T-helper 1 cell treated with Interleukin-12 subunit alpha and Interleukin-12 subunit beta and Interleukin-4 antibody, amounts not matched to agents 30 μg/mL and 1 μg/mL, for 36 hours (primary cell): ENCODE measurements around the gene SNCB.
"Not testable (repeated sequence)": the region's sequence is repeated elsewhere in the genome, so short reads cannot be mapped to it uniquely, and the experiment has no call there.

Experiments
- H3K27ac Mint-ChIP-seq: one replicate; pipeline ENCODE4 v1.8.0; 2021; ENCODE audit warnings: mild to moderate bottlenecking, mixed read lengths
- H3K27me3 Mint-ChIP-seq: one replicate; pipeline ENCODE4 v1.8.0; 2021; ENCODE audit warnings: low read depth, mixed read lengths
- H3K36me3 Mint-ChIP-seq: one replicate; pipeline ENCODE4 v1.8.0; 2021; ENCODE audit warnings: low read depth, mixed read lengths
- H3K4me1 Mint-ChIP-seq: one replicate; pipeline ENCODE4 v1.8.0; 2021; ENCODE audit warnings: low read depth, mixed read lengths
- H3K4me3 Mint-ChIP-seq: one replicate; pipeline ENCODE4 v1.8.0; 2021; ENCODE audit warnings: mild to moderate bottlenecking, moderate library complexity, mixed read lengths
- H3K9me3 Mint-ChIP-seq: one replicate; pipeline ENCODE4 v1.8.0; 2021; ENCODE audit warnings: mixed read lengths

SNCB gene

GRCh38 chr5:176611435-176611834 lies 18.9 kb downstream of the SNCB start:
- Mint-ChIP-seq H3K27ac (no peak overlapping the region), H3K4me1 (peaks cover 16% of the 10 kb centered on the region), H3K9me3 (no peaks in the 10 kb centered on the region), H3K27me3 (peaks cover 56% of the 10 kb centered on the region), H3K36me3 (peaks cover 3% of the 10 kb centered on the region), H3K4me3 (no peak overlapping the region)

- Mint-ChIP-seq H3K36me3 (peaks cover 3% of the 10 kb centered on the region), H3K4me3 (peak overlapping the region; percentile 71), H3K27me3 (peaks cover 46% of the 10 kb centered on the region), H3K4me1 (peaks cover 16% of the 10 kb centered on the region), H3K27ac (peak overlapping the region; percentile 49), H3K9me3 (no peaks in the 10 kb centered on the region)
These were observed 19.9 kb downstream of the SNCB start for GRCh38 chr5:176610435-176610773.

DNA sequence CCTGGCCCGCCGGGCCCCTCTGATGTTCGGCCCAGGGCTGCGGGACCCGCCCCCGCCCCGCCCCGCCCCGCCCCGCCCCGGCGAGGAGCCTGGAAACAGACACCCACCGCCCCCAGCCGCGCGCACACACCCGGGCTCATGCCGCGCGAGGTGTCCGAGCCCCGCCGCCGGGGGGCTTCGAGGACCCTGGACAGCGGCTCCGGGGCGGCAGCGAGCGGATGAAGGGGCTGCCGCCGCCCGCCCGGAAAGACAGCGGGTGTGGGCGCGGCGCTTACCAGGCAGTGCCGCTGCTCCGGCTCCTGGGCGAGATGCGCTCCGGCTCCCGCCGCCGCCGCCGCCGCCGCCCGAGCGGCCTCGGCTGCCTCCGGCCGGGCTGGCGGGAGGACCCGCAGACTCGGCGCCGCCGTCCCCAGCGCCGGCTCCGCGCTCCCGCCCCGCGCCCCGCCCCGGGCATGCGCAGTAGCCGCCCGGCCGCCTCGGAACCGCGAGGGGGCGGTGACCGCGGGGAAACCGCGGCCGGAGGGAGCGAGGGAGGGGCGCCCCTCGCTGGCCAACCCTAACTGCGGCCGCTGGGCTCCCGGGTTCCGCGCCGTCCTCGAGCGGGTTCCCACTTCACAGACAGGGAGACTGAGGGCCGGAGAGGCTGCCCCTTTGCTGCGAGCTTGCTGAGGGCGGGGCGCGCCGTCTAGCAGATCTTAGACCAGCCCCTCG lies 20.5 kb downstream of the SNCB start, which contains the start of gene GPRIN1:
TSS of gene GPRIN1 (minus strand) at position 433 of the 711 bp plus-strand sequence. CDS start 10,322 bp downstream, outside the sequence.
- Mint-ChIP-seq H3K9me3 (no peaks in the 10 kb centered on the region), H3K36me3 (peaks cover 3% of the 10 kb centered on the region), H3K27ac (peak within 1 kb of the TSS; percentile 82), H3K4me3 (peak within 1 kb of the TSS; percentile 93), H3K4me1 (peaks cover 16% of the 10 kb centered on the region), H3K27me3 (peaks cover 42% of the 10 kb centered on the region)

DNA sequence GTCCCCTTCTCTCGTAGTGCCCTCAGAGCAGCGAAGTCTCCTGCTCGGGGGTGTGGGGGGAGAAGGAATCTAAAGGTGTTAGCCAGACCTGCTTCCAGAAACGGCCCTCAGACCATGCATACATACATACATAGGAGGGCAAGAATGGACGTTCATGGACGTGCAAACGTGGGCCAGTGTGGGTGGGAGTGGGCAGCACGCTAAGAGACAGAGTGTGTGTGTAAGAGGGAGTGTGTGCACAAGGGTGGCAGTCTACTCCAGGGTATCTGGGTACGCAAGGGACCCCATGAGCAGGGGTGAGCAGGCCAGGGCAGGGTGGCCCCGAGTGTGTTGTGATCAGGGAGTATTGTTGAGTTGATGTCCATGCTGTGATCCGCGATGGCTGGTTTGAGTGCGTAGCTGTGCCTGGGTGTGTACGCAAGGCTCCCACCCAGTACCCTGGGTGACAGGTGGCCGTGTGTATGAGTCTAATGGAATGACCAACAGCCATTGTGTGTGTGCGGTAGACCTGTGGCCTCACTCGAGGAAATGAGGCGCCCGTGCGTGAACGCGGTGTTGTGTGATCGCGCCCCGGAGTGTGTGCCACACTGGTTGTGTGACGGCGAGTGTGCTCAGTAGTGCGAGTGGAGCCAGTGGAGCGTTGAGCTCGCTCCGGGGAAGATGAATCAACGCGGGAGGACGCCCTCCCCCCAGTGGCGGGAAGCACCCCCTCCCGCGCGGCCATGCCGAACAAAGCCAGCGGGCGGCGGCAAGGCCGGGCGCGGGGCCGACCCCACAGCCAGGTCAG lies 21.2 kb downstream of the SNCB start:
- Mint-ChIP-seq H3K27ac (peak overlapping the region; percentile 82), H3K4me3 (peak overlapping the region; percentile 93), H3K36me3 (peaks cover 3% of the 10 kb centered on the region), H3K9me3 (no peaks in the 10 kb centered on the region), H3K4me1 (peaks cover 16% of the 10 kb centered on the region), H3K27me3 (peaks cover 37% of the 10 kb centered on the region)

DNA sequence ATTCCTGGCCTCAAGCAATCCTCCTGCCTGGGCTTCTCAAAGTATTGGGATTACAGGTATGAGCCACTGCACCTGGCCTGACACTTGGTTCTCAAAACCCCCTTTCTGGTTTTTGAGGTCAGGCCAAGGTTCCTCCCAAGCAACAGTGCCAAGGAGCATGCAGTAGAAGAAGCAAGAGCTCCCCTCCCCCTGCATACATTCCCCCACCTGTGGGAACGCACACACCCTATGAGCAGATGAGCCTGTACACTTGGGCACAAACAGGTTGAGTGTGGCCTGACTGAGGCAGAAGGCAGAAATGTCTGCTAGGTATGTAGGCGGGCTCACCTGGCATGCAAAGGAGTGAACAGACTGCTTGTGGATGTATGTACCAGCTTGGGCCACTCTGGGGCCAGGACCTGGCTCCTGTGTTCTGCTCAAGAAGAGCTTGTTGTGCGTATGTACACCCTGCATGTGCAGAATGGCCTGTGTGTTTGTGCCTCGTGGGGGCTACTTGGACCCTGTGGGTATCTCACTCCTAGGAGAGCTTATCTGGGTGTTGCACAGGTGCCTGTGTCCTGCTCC lies 22.1 kb downstream of the SNCB start:
- Mint-ChIP-seq H3K27ac (no peak overlapping the region), H3K27me3 (peaks cover 34% of the 10 kb centered on the region), H3K4me1 (peaks cover 16% of the 10 kb centered on the region), H3K9me3 (no peaks in the 10 kb centered on the region), H3K4me3 (no peak overlapping the region), H3K36me3 (peaks cover 3% of the 10 kb centered on the region)

DNA sequence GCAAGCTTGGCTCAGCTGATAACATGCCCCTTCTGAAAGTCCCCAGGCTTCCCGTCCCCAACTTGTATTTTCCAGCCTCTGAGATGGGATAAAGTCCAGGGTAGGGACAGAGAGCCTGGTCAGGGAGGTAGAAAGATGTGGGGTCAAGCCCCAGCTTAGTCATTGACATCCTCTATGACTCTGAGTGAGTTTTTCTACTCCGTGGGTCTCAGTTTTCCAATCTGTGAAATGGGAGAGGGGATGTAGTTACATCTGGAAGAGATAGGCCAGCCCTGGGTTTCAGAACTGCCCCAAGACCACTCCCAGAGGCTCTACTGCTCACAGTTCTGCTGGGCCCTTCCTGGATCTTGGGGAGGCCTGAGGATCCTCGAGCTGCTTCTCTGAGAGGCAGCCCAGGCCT lies 23.5 kb downstream of the SNCB start:
- Mint-ChIP-seq H3K36me3 (peaks cover 3% of the 10 kb centered on the region), H3K27ac (no peak overlapping the region), H3K4me3 (no peak overlapping the region), H3K9me3 (no peaks in the 10 kb centered on the region), H3K4me1 (peaks cover 16% of the 10 kb centered on the region), H3K27me3 (peaks cover 33% of the 10 kb centered on the region)

GRCh38 chr5:176606032-176606431 lies 24.3 kb downstream of the SNCB start:
- Mint-ChIP-seq H3K36me3 (peaks cover 3% of the 10 kb centered on the region), H3K4me1 (peaks cover 16% of the 10 kb centered on the region), H3K9me3 (no peaks in the 10 kb centered on the region), H3K27ac (no peak overlapping the region), H3K4me3 (no peak overlapping the region), H3K27me3 (peaks cover 29% of the 10 kb centered on the region)

GRCh38 chr5:176603091-176603490 lies 27.2 kb downstream of the SNCB start:
- H3K9me3 Mint-ChIP-seq: no peaks in the 10 kb centered on the region
- H3K27me3 Mint-ChIP-seq: peaks cover 15% of the 10 kb centered on the region
- H3K36me3 Mint-ChIP-seq: no peaks in the 10 kb centered on the region
- H3K4me3 Mint-ChIP-seq: no peak overlapping the region
- H3K27ac Mint-ChIP-seq: no peak overlapping the region
- peaks cover 1% of the 10 kb centered on the region for H3K4me1 Mint-ChIP-seq

- Mint-ChIP-seq H3K9me3 (no peaks in the 10 kb centered on the region), H3K27me3 (peaks cover 15% of the 10 kb centered on the region), H3K4me1 (no peaks in the 10 kb centered on the region), H3K27ac (no peak overlapping the region), H3K36me3 (no peaks in the 10 kb centered on the region), H3K4me3 (no peak overlapping the region)
These were observed 28.3 kb downstream of the SNCB start for GRCh38 chr5:176601901-176602482.

- not testable (repeated sequence) for H3K36me3 Mint-ChIP-seq, H3K4me3 Mint-ChIP-seq, H3K4me1 Mint-ChIP-seq, H3K27ac Mint-ChIP-seq, H3K9me3 Mint-ChIP-seq
- peaks cover 15% of the 10 kb centered on the region for H3K27me3 Mint-ChIP-seq
These were observed 30.4 kb downstream of the SNCB start for GRCh38 chr5:176599749-176600430.

GRCh38 chr5:176597417-176598389 lies 32.6 kb downstream of the SNCB start:
- Mint-ChIP-seq H3K4me3 (peak overlapping the region; percentile 30), H3K27me3 (peaks cover 10% of the 10 kb centered on the region), H3K9me3 (no peaks in the 10 kb centered on the region), H3K36me3 (no peaks in the 10 kb centered on the region), H3K27ac (no peak overlapping the region), H3K4me1 (peaks cover 5% of the 10 kb centered on the region)

GRCh38 chr5:176596689-176597416 lies 33.5 kb downstream of the SNCB start:
- H3K27me3 Mint-ChIP-seq: peaks cover 2% of the 10 kb centered on the region
- peaks cover 5% of the 10 kb centered on the region for H3K4me1 Mint-ChIP-seq
- H3K4me3 Mint-ChIP-seq: peak overlapping the region; percentile 75
- H3K27ac Mint-ChIP-seq: peak overlapping the region; percentile 58
- H3K36me3 Mint-ChIP-seq: no peaks in the 10 kb centered on the region
- H3K9me3 Mint-ChIP-seq: no peaks in the 10 kb centered on the region
